ENCODE data around the gene TREML4. TPM values are rescaled to one million over a fixed set of nuclear protein-coding genes. Genes with fewer than 3 reads are reported as not detected.
A peak's percentile ranks its signal among the peaks of the same experiment; 100 is the strongest.

The TREML4 gene
- total RNA-seq, 1 donor from 2014 or later = not detected

- Mint-ChIP-seq H3K36me3 (ENCODE audit: insufficient read depth) (no peaks in the 10 kb centered on the region), H3K4me1 (ENCODE audit: low read depth) (peaks cover 13% of the 10 kb centered on the region), H3K4me3 (ENCODE audit: low read depth) (no peak overlapping the region), H3K27me3 (peaks cover 35% of the 10 kb centered on the region), H3K9me3 (ENCODE audit: low read depth) (no peaks in the 10 kb centered on the region), H3K27ac (no peak overlapping the region)
- TF ChIP-seq CTCF (IDR thresholded peaks at IDR 0.05; ENCODE audit: unreplicated experiment) = peak; percentile 58
- DNase-seq (ENCODE audit: low spot score, unreplicated experiment) = no peak
Measured at GRCh38 chr6:41191569-41191968, 36.6 kb upstream of the TREML4 start.

DNA sequence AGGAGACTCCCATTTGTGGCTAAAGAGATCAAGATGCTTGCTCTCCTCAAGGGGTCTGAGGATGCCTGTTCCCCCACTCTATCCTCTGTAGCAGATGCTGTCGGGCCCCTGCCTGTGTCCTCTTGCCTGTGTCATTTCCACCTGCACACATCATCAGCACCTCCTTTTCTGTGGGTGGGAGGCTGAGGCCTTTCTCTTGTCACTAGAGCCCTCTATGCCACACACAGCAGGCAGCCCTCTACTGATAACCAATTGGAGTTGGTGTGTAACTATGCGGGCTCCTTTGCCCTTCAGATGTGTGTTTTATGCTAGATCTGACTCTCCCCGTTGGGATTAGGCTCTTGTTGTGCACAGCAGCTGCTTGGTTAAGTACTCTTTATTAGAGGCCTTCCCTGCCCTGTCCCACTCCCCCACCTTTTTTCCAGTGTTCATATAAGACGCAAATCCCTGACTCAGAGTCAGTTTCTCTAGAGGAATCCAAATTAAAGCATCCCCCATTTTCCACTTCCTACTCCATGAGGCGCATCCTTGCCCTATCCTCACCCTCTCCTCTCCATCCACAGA is 34.9 kb upstream of the TREML4 start:
- no peaks in the 10 kb centered on the region for H3K9me3 Mint-ChIP-seq (ENCODE audit: low read depth)
- no peaks in the 10 kb centered on the region for H3K4me1 Mint-ChIP-seq (ENCODE audit: low read depth)
- no peaks in the 10 kb centered on the region for H3K36me3 Mint-ChIP-seq (ENCODE audit: insufficient read depth)
- no peak overlapping the region for H3K27ac Mint-ChIP-seq
- H3K27me3 Mint-ChIP-seq = peaks cover 43% of the 10 kb centered on the region
- no peak for TF ChIP-seq CTCF (IDR thresholded peaks at IDR 0.05; ENCODE audit: unreplicated experiment)
- no peak overlapping the region for H3K4me3 Mint-ChIP-seq (ENCODE audit: low read depth)
- DNase-seq (ENCODE audit: low spot score, unreplicated experiment) = no peak

- DNase-seq (ENCODE audit: low spot score, unreplicated experiment) = no peak
- no peak for TF ChIP-seq CTCF (IDR thresholded peaks at IDR 0.05; ENCODE audit: unreplicated experiment)
- Mint-ChIP-seq H3K27ac (no peak overlapping the region), H3K36me3 (ENCODE audit: insufficient read depth) (no peaks in the 10 kb centered on the region), H3K27me3 (peaks cover 43% of the 10 kb centered on the region), H3K4me1 (ENCODE audit: low read depth) (no peaks in the 10 kb centered on the region), H3K9me3 (ENCODE audit: low read depth) (no peaks in the 10 kb centered on the region), H3K4me3 (ENCODE audit: low read depth) (no peak overlapping the region)
Measured at GRCh38 chr6:41193884-41194283, 34.3 kb upstream of the TREML4 start.

DNA sequence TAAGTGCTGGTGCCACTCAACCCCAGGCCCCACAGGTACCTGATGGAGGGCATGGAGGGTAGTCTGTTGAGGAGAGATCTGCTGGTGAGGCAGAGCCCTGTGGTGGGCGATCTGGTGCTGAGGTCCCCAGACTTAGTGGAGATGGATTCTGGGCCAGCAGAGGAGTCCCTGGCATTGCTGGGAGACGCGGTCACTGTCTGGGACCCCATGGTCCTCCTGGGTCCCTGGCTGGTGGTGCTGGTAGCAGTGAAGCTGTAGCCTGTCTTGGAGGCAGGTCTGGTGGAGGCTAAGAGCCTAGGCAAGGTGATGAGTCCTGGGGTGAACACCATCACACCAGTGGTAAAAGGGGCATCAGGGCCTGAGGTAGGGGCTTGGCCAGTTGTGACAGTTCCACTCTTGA is 33.8 kb upstream of the TREML4 start:
- H3K27ac Mint-ChIP-seq = no peak overlapping the region
- H3K4me3 Mint-ChIP-seq (ENCODE audit: low read depth) = no peak overlapping the region
- no peaks in the 10 kb centered on the region for H3K9me3 Mint-ChIP-seq (ENCODE audit: low read depth)
- no peak for DNase-seq (ENCODE audit: low spot score, unreplicated experiment)
- no peak for TF ChIP-seq CTCF (IDR thresholded peaks at IDR 0.05; ENCODE audit: unreplicated experiment)
- H3K36me3 Mint-ChIP-seq (ENCODE audit: insufficient read depth) = no peaks in the 10 kb centered on the region
- H3K4me1 Mint-ChIP-seq (ENCODE audit: low read depth) = no peaks in the 10 kb centered on the region
- peaks cover 45% of the 10 kb centered on the region for H3K27me3 Mint-ChIP-seq

DNA sequence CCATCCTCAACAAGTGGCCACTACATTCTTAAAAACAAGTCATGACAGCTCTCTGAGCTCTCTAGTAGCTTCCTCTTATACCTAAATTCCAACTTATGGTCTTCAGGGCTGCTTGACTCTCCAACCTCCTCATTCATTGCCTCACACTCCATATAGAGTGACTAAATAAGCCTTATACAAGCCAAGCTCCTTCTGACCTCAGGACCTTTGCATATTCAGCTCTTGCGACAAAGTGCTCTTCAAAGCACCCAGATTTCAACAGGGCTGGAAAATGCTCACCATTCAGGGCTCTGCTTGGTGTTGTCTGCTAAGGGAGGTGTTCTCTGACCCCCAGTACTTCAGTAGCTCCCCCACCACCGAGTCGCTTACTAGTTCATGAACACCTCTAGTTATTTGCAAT is 30.9 kb upstream of the TREML4 start:
- Mint-ChIP-seq H3K4me1 (ENCODE audit: low read depth) (no peaks in the 10 kb centered on the region), H3K36me3 (ENCODE audit: insufficient read depth) (no peaks in the 10 kb centered on the region), H3K27me3 (peaks cover 44% of the 10 kb centered on the region), H3K9me3 (ENCODE audit: low read depth) (no peaks in the 10 kb centered on the region), H3K4me3 (ENCODE audit: low read depth) (no peak overlapping the region), H3K27ac (no peak overlapping the region)
- TF ChIP-seq CTCF (IDR thresholded peaks at IDR 0.05; ENCODE audit: unreplicated experiment) = no peak
- no peak for DNase-seq (ENCODE audit: low spot score, unreplicated experiment)

Measured in progenitor cell of endocrine pancreas (in vitro differentiated cells).